Neuron (in vitro differentiated cells): ENCODE results near the gene MIF4GD.

Experiments used
- H2AFZ ChIP-seq: one replicate; pipeline ENCODE4 v1.6.1; 2013; ENCODE audit warnings: low read depth, mild to moderate bottlenecking, inconsistent platforms, low read length, moderate library complexity
- H3K27me3 ChIP-seq: one replicate; pipeline ENCODE4 v1.6.1; 2013; ENCODE audit warnings: low read length; ENCODE audit not compliant: insufficient read depth
- H3K36me3 ChIP-seq: one replicate; pipeline ENCODE4 v1.6.1; 2013; ENCODE audit warnings: low read length; ENCODE audit not compliant: insufficient read depth
- H3K4me1 ChIP-seq: one replicate; pipeline ENCODE4 v1.6.1; 2013; ENCODE audit warnings: low read length; ENCODE audit not compliant: insufficient read depth
- H3K4me3 ChIP-seq: 2 replicates; pipeline ENCODE4 v1.5.1; 2013; ENCODE audit warnings: mild to moderate bottlenecking, low read length, moderate library complexity
- H3K9me3 ChIP-seq: one replicate; pipeline ENCODE4 v1.6.1; 2013; ENCODE audit warnings: low read length

The MIF4GD gene

DNA sequence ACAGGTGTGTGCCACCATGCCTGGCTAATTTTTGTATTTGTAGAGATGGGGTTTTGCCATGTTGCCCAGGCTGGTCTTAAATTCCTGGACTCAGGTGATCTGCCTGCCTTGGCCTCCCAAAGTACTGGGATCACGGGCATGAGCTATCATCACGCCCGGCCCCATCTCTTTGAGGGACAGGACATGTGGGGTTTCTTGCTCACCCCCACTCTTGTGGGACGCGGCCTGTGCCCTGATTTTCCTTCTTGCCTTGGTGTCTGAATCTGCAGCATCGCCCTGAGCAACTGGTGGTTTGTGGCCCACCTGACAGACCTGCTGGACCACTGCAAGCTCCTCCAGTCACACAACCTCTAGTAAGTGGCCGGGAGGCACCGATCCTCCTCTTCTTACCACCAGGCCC is 40.0 kb downstream of the MIF4GD start:
- Histone ChIP-seq H3K4me3 (no peak overlapping the region), H2AFZ (no peak overlapping the region), H3K36me3 (peaks cover 82% of the 10 kb centered on the region), H3K4me1 (no peaks in the 10 kb centered on the region), H3K27me3 (no peaks in the 10 kb centered on the region), H3K9me3 (no peaks in the 10 kb centered on the region)

DNA sequence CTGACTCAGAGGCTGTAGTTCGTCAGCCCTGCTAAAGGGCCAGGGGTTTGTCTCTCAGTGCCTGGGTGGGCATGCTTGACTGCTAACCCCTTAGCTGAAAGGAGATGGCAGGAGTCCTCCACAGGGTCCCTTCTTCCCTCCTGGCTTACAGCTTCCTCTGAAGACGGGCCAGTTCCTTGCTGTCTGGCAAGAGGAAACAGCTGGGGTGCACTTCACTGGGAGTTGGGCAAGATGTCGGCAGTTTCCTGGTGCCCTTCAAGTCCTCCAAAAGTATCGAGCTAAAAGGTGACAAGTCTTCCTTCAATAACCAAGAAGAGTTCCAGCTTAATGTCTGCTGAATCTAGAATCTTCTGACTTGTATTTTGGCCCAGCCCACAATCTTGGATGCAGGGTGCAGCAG is 42.2 kb downstream of the MIF4GD start:
- no peaks in the 10 kb centered on the region for H3K27me3 ChIP-seq
- H2AFZ ChIP-seq, result no peak overlapping the region
- no peak overlapping the region for H3K4me3 ChIP-seq
- H3K9me3 ChIP-seq, result no peaks in the 10 kb centered on the region
- no peaks in the 10 kb centered on the region for H3K4me1 ChIP-seq
- H3K36me3 ChIP-seq, result peaks cover 80% of the 10 kb centered on the region

- Histone ChIP-seq H3K9me3 (no peaks in the 10 kb centered on the region), H3K36me3 (peaks cover 78% of the 10 kb centered on the region), H3K4me1 (no peaks in the 10 kb centered on the region), H3K27me3 (no peaks in the 10 kb centered on the region), H2AFZ (no peak overlapping the region), H3K4me3 (no peak overlapping the region)
Observed at GRCh38 chr17:75228305-75228704, 42.7 kb downstream of the MIF4GD start.

GRCh38 chr17:75227729-75228128 is 43.3 kb downstream of the MIF4GD start:
- H3K27me3 ChIP-seq, result no peaks in the 10 kb centered on the region
- no peak overlapping the region for H2AFZ ChIP-seq
- H3K4me1 ChIP-seq, result no peaks in the 10 kb centered on the region
- H3K4me3 ChIP-seq, result no peak overlapping the region
- no peaks in the 10 kb centered on the region for H3K9me3 ChIP-seq
- peaks cover 75% of the 10 kb centered on the region for H3K36me3 ChIP-seq

GRCh38 chr17:75225016-75225415 is 46.0 kb downstream of the MIF4GD start:
- H3K36me3 ChIP-seq, result peaks cover 67% of the 10 kb centered on the region
- H3K4me3 ChIP-seq, result no peak overlapping the region
- no peaks in the 10 kb centered on the region for H3K9me3 ChIP-seq
- H3K27me3 ChIP-seq, result no peaks in the 10 kb centered on the region
- no peak overlapping the region for H2AFZ ChIP-seq
- H3K4me1 ChIP-seq, result no peaks in the 10 kb centered on the region

DNA sequence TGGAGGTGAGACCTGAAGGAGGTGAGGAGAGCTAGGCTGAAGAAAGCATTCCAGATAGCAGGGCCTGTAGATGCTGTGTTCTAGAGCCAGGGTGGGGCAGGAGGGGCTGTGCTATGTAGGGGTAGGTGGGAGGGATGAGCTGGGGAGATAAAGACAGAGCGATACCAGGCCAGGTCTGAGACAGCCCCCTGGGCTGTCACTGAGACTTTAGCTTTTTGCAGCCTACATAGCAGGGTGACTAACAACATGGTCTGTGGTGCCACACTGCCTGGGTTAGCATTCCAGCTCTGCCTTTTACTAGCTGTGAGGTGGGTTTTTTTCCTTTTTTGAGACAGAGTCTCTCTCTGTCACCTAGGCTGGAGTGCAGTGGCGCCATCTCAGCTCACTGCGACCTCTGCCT is 51.2 kb downstream of the MIF4GD start:
- H3K36me3 ChIP-seq, result peaks cover 66% of the 10 kb centered on the region
- H2AFZ ChIP-seq, result no peak overlapping the region
- no peak overlapping the region for H3K4me3 ChIP-seq

GRCh38 chr17:75218131-75218530 is 52.9 kb downstream of the MIF4GD start:
- Histone ChIP-seq H2AFZ (no peak overlapping the region), H3K4me3 (no peak overlapping the region), H3K27me3 (no peaks in the 10 kb centered on the region), H3K4me1 (no peaks in the 10 kb centered on the region), H3K9me3 (no peaks in the 10 kb centered on the region), H3K36me3 (peaks cover 73% of the 10 kb centered on the region)

More for the DNA sequence above, 51.2 kb downstream of the MIF4GD start:
- Histone ChIP-seq H3K9me3 (no peaks in the 10 kb centered on the region), H3K4me1 (no peaks in the 10 kb centered on the region), H3K27me3 (no peaks in the 10 kb centered on the region)
